ENCODE measurements around the gene OXA1L. TPM values are rescaled to one million over a fixed set of nuclear protein-coding genes. Genes with fewer than 3 reads are reported as not detected.
"Not testable (repeated sequence)": the region's sequence is repeated elsewhere in the genome, so short reads cannot be mapped to it uniquely, and the experiment has no call there.

OXA1L gene
- total and polyA plus RNA-seq, 2 of the 13 experiments (the other 11 are each of a cell fraction or from before 2014, with no cell fraction given): 230 to 589 TPM

- 68% methylated on average over 10 of the region's 10 CpGs for WGBS (ENCODE audit: low lambda C conversion rate)
- H3K4me3 ChIP-seq (replicated peaks in 1 of 3; ENCODE audit: insufficient read depth in 1 of 3, low read depth in 2 of 3, low read length in 3 of 3); H2AFZ ChIP-seq (ENCODE audit: low read length); POLR2A ChIA-PET; H3K36me3 ChIP-seq (replicated peaks in 1 of 2; ENCODE audit: control insufficient read depth in 1 of 2, insufficient read depth in 2 of 2, low read length in 2 of 2); H3K9me3 ChIP-seq (ENCODE audit: low read length); CTCF ChIA-PET (ENCODE audit: low intra/inter-chr PET ratio, low total read pairs); H3K79me2 ChIP-seq (ENCODE audit: insufficient read depth, low read length); H4K20me1 ChIP-seq (ENCODE audit: insufficient read depth, low read length); BruUV-seq (replicated peaks); H3K9ac ChIP-seq (ENCODE audit: insufficient read depth, low read depth, low read length); H3K27ac ChIP-seq (ENCODE audit: extremely low read length, insufficient read depth, low read length); H3K27me3 ChIP-seq (ENCODE audit: control insufficient read depth in 1 of 2, insufficient read depth in 2 of 2, low read length in 2 of 2); H3K4me2 ChIP-seq (ENCODE audit: low read depth, low read length); intact Hi-C loops (cut with micrococcal nuclease; ENCODE audit: unreplicated experiment); FAIRE-seq; DNase-seq (ENCODE audit: low spot score); ATAC-seq; in situ Hi-C loops (cut with HindIII; ENCODE audit: extremely low pct_ligation_motif_present, low pct_unique_long_range_greater_than_20kb); TF ChIP-seq FOXA1 (CRISPR knock-in tag; IDR thresholded peaks at IDR 0.05): not testable (repeated sequence)
- TF ChIP-seq FOXA1 (IDR thresholded peaks at IDR 0.05) (peak; percentile 9; the same call in 1 of the 2 replicates), ZMYM3 (CRISPR knock-in tag; IDR thresholded peaks at IDR 0.05) (0 out of 2 replicates have a peak, but pooled peaks have one; percentile 21)
- peaks cover 12% of the 10 kb centered on the region for H3K4me1 ChIP-seq (ENCODE audit: insufficient read depth, low read length)
Measured at GRCh38 chr14:22757972-22758650, 8.4 kb upstream of the OXA1L start.

GRCh38 chr14:22761734-22762133, 4.8 kb upstream of the OXA1L start:
- intact Hi-C loops (cut with micrococcal nuclease; ENCODE audit: unreplicated experiment): no loop called here
- H3K4me2 ChIP-seq (ENCODE audit: low read depth, low read length): no peak overlapping the region
- in situ Hi-C loops (cut with HindIII; ENCODE audit: extremely low pct_ligation_motif_present, low pct_unique_long_range_greater_than_20kb): no loop called here

More at GRCh38 chr14:22761734-22762133, 4.8 kb upstream of the OXA1L start:
- no peak for TF ChIP-seq ZNF577 (CRISPR knock-in tag; IDR thresholded peaks at IDR 0.05; ENCODE audit: borderline replicate concordance, low read depth)
- peak; percentile 45; the same call in 1 of the 2 replicates for TF ChIP-seq JUNB (CRISPR knock-in tag; IDR thresholded peaks at IDR 0.05; ENCODE audit: borderline replicate concordance)
- TF ChIP-seq TRIM22 (IDR thresholded peaks at IDR 0.05): 0 out of 2 replicates have a peak, but pooled peaks have one; percentile 24
- TF ChIP-seq ZNF558 (CRISPR knock-in tag; IDR thresholded peaks at IDR 0.05; ENCODE audit: borderline replicate concordance): peak; percentile 90; the same call in 1 of the 2 replicates
- ChIA-PET POLR2A (no interaction called here), CTCF (ENCODE audit: low intra/inter-chr PET ratio, low total read pairs) (no interaction called here)
- Histone ChIP-seq H3K9me3 (ENCODE audit: low read length) (no peaks in the 10 kb centered on the region), H3K36me3 (replicated peaks in 1 of 2; ENCODE audit: control insufficient read depth in 1 of 2, insufficient read depth in 2 of 2, low read length in 2 of 2) (no peaks in the 10 kb centered on the region), H3K9ac (ENCODE audit: insufficient read depth, low read depth, low read length) (no peak overlapping the region), H3K27me3 (ENCODE audit: control insufficient read depth in 1 of 2, insufficient read depth in 2 of 2, low read length in 2 of 2) (no peaks in the 10 kb centered on the region; a peak in 1 of 5 replicates), H4K20me1 (ENCODE audit: insufficient read depth, low read length) (no peaks in the 10 kb centered on the region), H3K27ac (ENCODE audit: extremely low read length, insufficient read depth, low read length) (no peak overlapping the region), H3K4me3 (replicated peaks in 1 of 3; ENCODE audit: insufficient read depth in 1 of 3, low read depth in 2 of 3, low read length in 3 of 3) (no peak overlapping the region), H2AFZ (ENCODE audit: low read length) (no peak overlapping the region), H3K79me2 (ENCODE audit: insufficient read depth, low read length) (peaks cover 4% of the 10 kb centered on the region), H3K4me1 (ENCODE audit: insufficient read depth, low read length) (peaks cover 9% of the 10 kb centered on the region)
- FAIRE-seq (no peak), DNase-seq (ENCODE audit: low spot score) (no peak), ATAC-seq (no peak)
- no TSS peak for BruUV-seq (replicated peaks)
- 42% methylated on average over 1 of the region's 1 CpG for WGBS (ENCODE audit: low lambda C conversion rate)

Data from HepG2 (cell line).